ENCODE measurements around the gene CSRP3.

Gene CSRP3

DNA sequence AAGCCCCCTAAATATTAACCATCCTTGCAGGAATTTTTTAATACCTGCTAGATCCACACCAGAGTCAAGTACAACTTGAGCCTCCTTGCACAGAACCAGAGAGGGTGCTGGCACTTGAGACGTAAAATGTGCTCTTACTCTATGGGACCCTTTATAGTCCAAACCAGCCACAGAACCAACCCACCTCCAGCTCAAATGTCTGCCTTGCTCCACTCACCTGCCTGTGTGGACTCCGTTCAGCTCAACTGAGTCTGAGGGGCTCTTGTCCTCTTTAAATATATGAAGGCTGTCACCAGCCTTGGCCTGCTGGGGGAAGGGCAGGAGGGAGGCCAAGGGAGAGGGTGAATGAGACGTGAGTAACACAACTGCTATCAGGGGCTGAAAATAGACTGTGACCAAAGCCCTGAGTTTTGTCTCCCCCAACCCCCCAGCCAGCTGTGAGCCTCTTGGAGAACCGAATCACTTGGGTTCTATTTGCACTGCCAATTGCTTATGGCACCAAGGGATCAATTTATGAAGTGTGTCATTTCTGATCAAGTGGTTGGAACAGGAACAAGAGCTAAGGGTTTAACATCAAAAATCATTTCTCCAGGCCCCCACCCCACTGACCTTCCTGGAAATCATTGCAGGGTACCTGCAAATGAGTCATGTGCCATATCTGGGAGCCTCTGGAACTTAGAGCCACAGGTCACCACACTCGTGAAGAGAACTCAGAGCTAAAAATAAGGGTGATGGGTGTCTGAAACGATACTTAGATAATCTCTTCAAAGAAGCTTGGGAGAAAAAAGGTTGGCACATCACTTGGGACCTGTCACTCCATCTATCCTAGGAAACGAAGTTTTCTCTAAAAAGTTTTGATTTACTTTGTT is at the start of gene CSRP3:
Gene CSRP3 (minus strand): TSS at position 247 of the 869 bp plus-strand sequence. CDS start 9,535 bp downstream, outside the sequence.
- H3K4me3 ChIP-seq (replicated peaks in 1 of 2; ENCODE audit: low read depth in 2 of 2, low read length in 2 of 2): no peak within 1 kb of the TSS
- no peak for DNase-seq (ENCODE audit: low read depth in 2 of 2)
- no peak for TF ChIP-seq CTCF (IDR thresholded peaks at IDR 0.05; ENCODE audit: low read depth, low read length)

- no peak for TF ChIP-seq CTCF (IDR thresholded peaks at IDR 0.05; ENCODE audit: low read depth, low read length)
- H3K4me3 ChIP-seq (replicated peaks in 1 of 2; ENCODE audit: low read depth in 2 of 2, low read length in 2 of 2): no peak overlapping the region
- DNase-seq (ENCODE audit: low read depth in 2 of 2): no peak
Measured at GRCh38 chr11:19251577-19251976, 49.8 kb upstream of the CSRP3 start.

GRCh38 chr11:19246816-19247215 is 45.0 kb upstream of the CSRP3 start:
- no peak for TF ChIP-seq CTCF (IDR thresholded peaks at IDR 0.05; ENCODE audit: low read depth, low read length)
- no peak overlapping the region for H3K4me3 ChIP-seq (replicated peaks in 1 of 2; ENCODE audit: low read depth in 2 of 2, low read length in 2 of 2)
- no peak for DNase-seq (ENCODE audit: low read depth in 2 of 2)

DNA sequence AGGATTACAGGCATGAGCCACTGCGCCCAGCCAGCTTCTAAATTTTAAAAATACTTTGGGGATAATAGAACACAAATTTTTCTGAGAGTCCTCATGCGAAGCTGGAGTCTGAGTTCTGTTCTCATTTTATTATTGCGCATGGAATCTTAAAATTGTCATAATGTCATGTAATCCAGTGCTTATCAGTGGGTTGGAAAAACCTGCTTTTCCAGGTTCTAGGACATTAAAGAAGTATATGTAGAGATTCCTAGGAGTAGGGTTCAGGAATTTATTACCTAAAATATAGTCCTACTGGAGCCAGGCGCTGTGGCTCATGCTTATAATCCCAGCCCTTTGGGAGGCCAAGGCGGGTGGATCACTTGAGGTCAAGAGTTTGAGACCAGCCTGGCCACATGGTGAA is 43.6 kb upstream of the CSRP3 start:
- no peak for DNase-seq (ENCODE audit: low read depth in 2 of 2)
- TF ChIP-seq CTCF (IDR thresholded peaks at IDR 0.05; ENCODE audit: low read depth, low read length): no peak
- H3K4me3 ChIP-seq (replicated peaks in 1 of 2; ENCODE audit: low read depth in 2 of 2, low read length in 2 of 2): no peak overlapping the region

DNA sequence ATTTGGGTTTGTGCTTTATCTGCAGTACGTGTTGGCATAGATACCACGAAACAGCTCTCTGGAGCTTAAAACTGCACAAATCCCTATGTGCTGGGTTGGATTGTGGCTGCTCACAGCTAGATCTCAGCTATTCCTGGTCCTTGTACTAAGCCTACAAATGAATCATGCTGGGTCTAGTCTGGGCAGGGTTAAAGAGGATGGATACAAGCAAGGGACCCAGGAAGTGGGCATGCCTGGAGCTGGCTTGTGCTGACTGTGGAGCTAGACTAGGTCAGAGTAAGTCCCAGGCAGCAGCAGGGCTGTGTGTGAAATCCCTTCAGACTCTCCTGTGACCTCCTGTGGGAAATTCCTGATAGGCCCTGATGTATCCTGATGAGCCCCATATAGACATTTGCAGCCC is 42.8 kb upstream of the CSRP3 start:
- no peak for TF ChIP-seq CTCF (IDR thresholded peaks at IDR 0.05; ENCODE audit: low read depth, low read length)
- no peak for DNase-seq (ENCODE audit: low read depth in 2 of 2)
- no peak overlapping the region for H3K4me3 ChIP-seq (replicated peaks in 1 of 2; ENCODE audit: low read depth in 2 of 2, low read length in 2 of 2)

- TF ChIP-seq CTCF (IDR thresholded peaks at IDR 0.05; ENCODE audit: low read depth, low read length): no peak
- no peak overlapping the region for H3K4me3 ChIP-seq (replicated peaks in 1 of 2; ENCODE audit: low read depth in 2 of 2, low read length in 2 of 2)
- peak; percentile 54 to 67 for DNase-seq (ENCODE audit: low read depth in 2 of 2)
Measured at GRCh38 chr11:19244084-19244483, 42.3 kb upstream of the CSRP3 start.

Measured in cardiac fibroblast (primary cell).